ENCODE data around the gene AHRR.

GRCh38 chr5:393846-394275, 72.3 kb downstream of the AHRR start:
- no peak for TF ChIP-seq TRIM25 (IDR thresholded peaks at IDR 0.05; ENCODE audit: borderline replicate concordance)
- no peak for TF ChIP-seq ZC3H11A (IDR thresholded peaks at IDR 0.05; ENCODE audit: low read depth, low read length)
